ENCODE measurements around the gene ACAP1. TPM values are rescaled to one million over a fixed set of nuclear protein-coding genes. Genes with fewer than 3 reads are reported as not detected.

Gene ACAP1
- total RNA-seq, 1 experiment from 2014 or later = 2.7 TPM

GRCh38 chr17:7295230-7296180 lies 40.8 kb upstream of the ACAP1 start:
- POLR2A ChIA-PET = no interaction called here
- BruUV-seq (replicated peaks) = no TSS peak
- ATAC-seq = peak; percentile 47
- no peak for DNase-seq (ENCODE audit: low read depth, low spot score)
- in situ Hi-C loops (cut with HindIII; ENCODE audit: low pct_unique_long_range_greater_than_20kb, low sequenced_read_pairs) = no loop called here
- H3K27me3 ChIP-seq (ENCODE audit: control insufficient read depth, insufficient read depth, low read length) = no peaks in the 10 kb centered on the region
- H3K4me3 ChIP-seq (ENCODE audit: low read depth in 2 of 2, low read length in 2 of 2) = peak overlapping the region; percentile 41 to 56
- H3K27ac ChIP-seq (ENCODE audit: low read length) = peak overlapping the region; percentile 68
- no peak for TF ChIP-seq POLR2AphosphoS5 (IDR thresholded peaks at IDR 0.05; ENCODE audit: low read depth, low read length)
- TF ChIP-seq TCF7L2 (IDR thresholded peaks at IDR 0.05; ENCODE audit: low read depth, low read length) = no peak
- no peak for TF ChIP-seq SIN3A (IDR thresholded peaks at IDR 0.05; ENCODE audit: borderline replicate concordance, insufficient read depth, low read depth, low read length)
- H3K4me1 ChIP-seq (ENCODE audit: control insufficient read depth, insufficient read depth, low read length) = peaks cover 17% of the 10 kb centered on the region
- CTCF ChIA-PET = interaction anchor here (0.8 kb wide), 1 partner anchor 14 kb away, joined by 4 read pairs; the partner anchor contains the start of gene SLC2A4
- no peaks in the 10 kb centered on the region for H3K9me3 ChIP-seq (ENCODE audit: control insufficient read depth, insufficient read depth, low read depth, low read length)
- no peaks in the 10 kb centered on the region for H3K36me3 ChIP-seq (ENCODE audit: control insufficient read depth, insufficient read depth, low read length)
- intact Hi-C loops (cut with micrococcal nuclease; ENCODE audit: unreplicated experiment) = loop anchor here (2.0 kb wide), 1 partner anchor 15 kb away; the partner anchor contains the start of gene SLC2A4

- Histone ChIP-seq H3K27me3 (ENCODE audit: control insufficient read depth, insufficient read depth, low read length) (no peaks in the 10 kb centered on the region), H3K4me3 (ENCODE audit: low read depth in 2 of 2, low read length in 2 of 2) (peak overlapping the region; percentile 3 to 31; a peak in 2 of 4 replicates), H3K9me3 (ENCODE audit: control insufficient read depth, insufficient read depth, low read depth, low read length) (no peaks in the 10 kb centered on the region), H3K36me3 (ENCODE audit: control insufficient read depth, insufficient read depth, low read length) (no peaks in the 10 kb centered on the region), H3K4me1 (ENCODE audit: control insufficient read depth, insufficient read depth, low read length) (peaks cover 17% of the 10 kb centered on the region), H3K27ac (ENCODE audit: low read length) (peak overlapping the region; percentile 57; the same call in 1 of the 2 replicates)
- CTCF ChIA-PET = interaction anchor here (0.7 to 1.3 kb wide), 4 partner anchors 15 to 1232 kb away, joined by 4 to 9 read pairs (median 4); partner anchors contain the start of gene SLC2A4
- POLR2A ChIA-PET = no interaction called here
- BruUV-seq (replicated peaks) = no TSS peak
- intact Hi-C loops (cut with micrococcal nuclease; ENCODE audit: unreplicated experiment) (loop anchor here (2.0 kb wide), 1 partner anchor 16 kb away; the partner anchor contains the start of gene SLC2A4), in situ Hi-C loops (cut with HindIII; ENCODE audit: low pct_unique_long_range_greater_than_20kb, low sequenced_read_pairs) (no loop called here)
- ATAC-seq (peak; percentile 79), DNase-seq (ENCODE audit: low read depth, low spot score) (no peak)
- TF ChIP-seq TCF7L2 (IDR thresholded peaks at IDR 0.05; ENCODE audit: low read depth, low read length) = no peak
- TF ChIP-seq CTCF (IDR thresholded peaks at IDR 0.05) = peak; percentile 96
These were observed 40.0 kb upstream of the ACAP1 start for GRCh38 chr17:7296189-7296861.

GRCh38 chr17:7304179-7304578 lies 32.1 kb upstream of the ACAP1 start:
- in situ Hi-C loops (cut with HindIII; ENCODE audit: low pct_unique_long_range_greater_than_20kb, low sequenced_read_pairs) = no loop called here
- no peaks in the 10 kb centered on the region for H3K9me3 ChIP-seq (ENCODE audit: control insufficient read depth, insufficient read depth, low read depth, low read length)
- no peaks in the 10 kb centered on the region for H3K27me3 ChIP-seq (ENCODE audit: control insufficient read depth, insufficient read depth, low read length)
- TF ChIP-seq SIN3A (IDR thresholded peaks at IDR 0.05; ENCODE audit: borderline replicate concordance, insufficient read depth, low read depth, low read length) (no peak), TCF7L2 (IDR thresholded peaks at IDR 0.05; ENCODE audit: low read depth, low read length) (no peak), CTCF (IDR thresholded peaks at IDR 0.05) (no peak), POLR2AphosphoS5 (IDR thresholded peaks at IDR 0.05; ENCODE audit: low read depth, low read length) (no peak), REST (IDR thresholded peaks at IDR 0.05; ENCODE audit: insufficient read depth in 1 of 2, low read depth in 2 of 2, low read length in 1 of 2) (no peak)
- peaks cover under 1% of the 10 kb centered on the region for H3K36me3 ChIP-seq (ENCODE audit: control insufficient read depth, insufficient read depth, low read length)
- no peak for ATAC-seq
- H3K4me3 ChIP-seq (ENCODE audit: low read depth in 2 of 2, low read length in 2 of 2) = no peak overlapping the region
- ChIA-PET POLR2A (interaction anchor here (0.7 kb wide), 1 partner anchor 28 kb away, joined by 10 read pairs; no protein-coding TSS in a partner anchor), CTCF (no interaction called here)
- BruUV-seq (replicated peaks) = no TSS peak
- intact Hi-C loops (cut with micrococcal nuclease; ENCODE audit: unreplicated experiment) = no loop called here
- no peak overlapping the region for H3K27ac ChIP-seq (ENCODE audit: low read length)
- peaks cover 1% of the 10 kb centered on the region; the same call in 1 of the 2 replicates for H3K4me1 ChIP-seq (ENCODE audit: control insufficient read depth, insufficient read depth, low read length)
- DNase-seq (ENCODE audit: low read depth, low spot score) = no peak
